22Rv1 (cell line): Measurements from ENCODE around the gene FOXP4.
"Not testable (repeated sequence)": the region's sequence is repeated elsewhere in the genome, so short reads cannot be mapped to it uniquely, and the experiment has no call there.

Experiments used
- H3K27ac ChIP-seq: fragments of 450-650 bp; 2 replicates; pipeline ENCODE4 v1.5.1; 2017
- CTCF ChIP-seq: fragments of 450-650 bp; IDR thresholded peaks from 2 replicates; pipeline ENCODE4 v1.5.1; 2017; ENCODE audit warnings: mild to moderate bottlenecking
- ZFX ChIP-seq: fragments of 450-650 bp; IDR thresholded peaks from 2 replicates; pipeline ENCODE4 v1.6.1; 2017; ENCODE audit warnings: antibody characterized with exemption, borderline replicate concordance

FOXP4 gene

GRCh38 chr6:41607036-41607435 lies 60.9 kb downstream of the FOXP4 start:
- TF ChIP-seq CTCF (no peak), ZFX (no peak)
- H3K27ac ChIP-seq, result no peak overlapping the region

GRCh38 chr6:41607736-41608135 lies 61.6 kb downstream of the FOXP4 start:
- TF ChIP-seq CTCF (no peak), ZFX (no peak)
- H3K27ac ChIP-seq, result no peak overlapping the region

- TF ChIP-seq CTCF, result no peak
- TF ChIP-seq ZFX, result no peak
- no peak overlapping the region for H3K27ac ChIP-seq
These were observed 62.4 kb downstream of the FOXP4 start for GRCh38 chr6:41608443-41609151.

- no peak overlapping the region for H3K27ac ChIP-seq
These were observed 68.5 kb downstream of the FOXP4 start for GRCh38 chr6:41614715-41615114.

GRCh38 chr6:41615311-41615710 lies 69.1 kb downstream of the FOXP4 start:
- H3K27ac ChIP-seq, result no peak overlapping the region
- TF ChIP-seq ZFX (no peak), CTCF (no peak)

More at GRCh38 chr6:41614715-41615114, 68.5 kb downstream of the FOXP4 start:
- TF ChIP-seq ZFX (no peak), CTCF (no peak)

- no peak for TF ChIP-seq CTCF
- no peak for TF ChIP-seq ZFX
- no peak overlapping the region for H3K27ac ChIP-seq
These were observed 72.4 kb downstream of the FOXP4 start for GRCh38 chr6:41618598-41618997.

GRCh38 chr6:41619193-41619592 lies 73.0 kb downstream of the FOXP4 start:
- H3K27ac ChIP-seq, result not testable (repeated sequence)

GRCh38 chr6:41621367-41621766 lies 75.2 kb downstream of the FOXP4 start:
- H3K27ac ChIP-seq, result no peak overlapping the region
- no peak for TF ChIP-seq ZFX
- no peak for TF ChIP-seq CTCF
